Activated naive CD8-positive, alpha-beta T cell treated with anti-CD3 and anti-CD28 coated beads for 36 hours (primary cell): ENCODE results near the gene TEX26. TPM values are rescaled to one million over a fixed set of nuclear protein-coding genes. Genes with fewer than 3 reads are reported as not detected.

Experiments used
- DNase-seq: peaks from one replicate; pipeline ENCODE4 v3.0.0; 2021
- H3K27ac Mint-ChIP-seq: one replicate; pipeline ENCODE4 v1.8.0; 2022; ENCODE audit warnings: mild to moderate bottlenecking, moderate library complexity, mixed read lengths
- H3K27me3 Mint-ChIP-seq: one replicate; pipeline ENCODE4 v1.8.0; 2022; ENCODE audit warnings: mild to moderate bottlenecking, mixed read lengths
- H3K36me3 Mint-ChIP-seq: one replicate; pipeline ENCODE4 v1.8.0; 2021; ENCODE audit warnings: mild to moderate bottlenecking, mixed read lengths
- H3K4me1 Mint-ChIP-seq: one replicate; pipeline ENCODE4 v1.8.0; 2021; ENCODE audit warnings: mixed read lengths
- H3K4me3 Mint-ChIP-seq: one replicate; pipeline ENCODE4 v1.8.0; 2022; ENCODE audit warnings: mild to moderate bottlenecking, moderate library complexity, mixed read lengths
- H3K9me3 Mint-ChIP-seq: one replicate; pipeline ENCODE4 v1.8.0; 2022; ENCODE audit warnings: mixed read lengths
- total RNA-seq, 2 experiments: library from RNA; stranded (reverse); gene quantifications; one replicate each; pipeline ENCODE4 v1.2.3, GENCODE V29; 2021

The TEX26 gene
- total RNA-seq, result not detected

GRCh38 chr13:30932481-30933353 lies at the start of gene TEX26:
Gene TEX26 (plus strand): TSS chr13:30932656. CDS start chr13:30932716, 60 bp downstream.
- H3K27me3 Mint-ChIP-seq, result peaks cover 41% of the 10 kb centered on the region
- H3K4me1 Mint-ChIP-seq, result no peaks in the 10 kb centered on the region
- no peaks in the 10 kb centered on the region for H3K9me3 Mint-ChIP-seq

GRCh38 chr13:30882996-30883766 lies 49.3 kb upstream of the TEX26 start:
- DNase-seq, result no peak
- H3K27ac Mint-ChIP-seq, result no peak overlapping the region
- H3K27me3 Mint-ChIP-seq, result peaks cover 16% of the 10 kb centered on the region
- peaks cover 5% of the 10 kb centered on the region for H3K9me3 Mint-ChIP-seq
- no peaks in the 10 kb centered on the region for H3K36me3 Mint-ChIP-seq
- no peak overlapping the region for H3K4me3 Mint-ChIP-seq
- H3K4me1 Mint-ChIP-seq, result peaks cover 16% of the 10 kb centered on the region

More at GRCh38 chr13:30932481-30933353, at the start of gene TEX26:
- no peak within 1 kb of the TSS for H3K27ac Mint-ChIP-seq
- H3K36me3 Mint-ChIP-seq, result no peaks in the 10 kb centered on the region
- no peak within 1 kb of the TSS for H3K4me3 Mint-ChIP-seq
- no peak for DNase-seq

GRCh38 chr13:30884543-30884942 lies 47.9 kb upstream of the TEX26 start:
- Mint-ChIP-seq H3K4me1 (peaks cover 16% of the 10 kb centered on the region), H3K27ac (peak overlapping the region; percentile 62), H3K9me3 (peaks cover 6% of the 10 kb centered on the region), H3K4me3 (peak overlapping the region; percentile 4), H3K27me3 (peaks cover 20% of the 10 kb centered on the region), H3K36me3 (no peaks in the 10 kb centered on the region)
- DNase-seq, result peak; percentile 8

- Mint-ChIP-seq H3K27me3 (peaks cover 15% of the 10 kb centered on the region), H3K4me1 (peaks cover 13% of the 10 kb centered on the region), H3K36me3 (no peaks in the 10 kb centered on the region), H3K4me3 (no peak overlapping the region), H3K27ac (no peak overlapping the region), H3K9me3 (peaks cover 6% of the 10 kb centered on the region)
- DNase-seq, result no peak
These were observed 43.2 kb upstream of the TEX26 start for GRCh38 chr13:30889196-30889690.

- Mint-ChIP-seq H3K36me3 (no peaks in the 10 kb centered on the region), H3K4me1 (no peaks in the 10 kb centered on the region), H3K27me3 (peaks cover 31% of the 10 kb centered on the region), H3K4me3 (no peak overlapping the region), H3K27ac (no peak overlapping the region), H3K9me3 (peaks cover 3% of the 10 kb centered on the region)
- DNase-seq, result peak; percentile 26
These were observed 39.5 kb upstream of the TEX26 start for GRCh38 chr13:30892966-30893365.

GRCh38 chr13:30895773-30896172 lies 36.7 kb upstream of the TEX26 start:
- Mint-ChIP-seq H3K9me3 (no peaks in the 10 kb centered on the region), H3K36me3 (no peaks in the 10 kb centered on the region), H3K27ac (no peak overlapping the region), H3K4me3 (no peak overlapping the region), H3K4me1 (peaks cover 7% of the 10 kb centered on the region), H3K27me3 (peaks cover 45% of the 10 kb centered on the region)
- DNase-seq, result no peak

- Mint-ChIP-seq H3K4me3 (no peak overlapping the region), H3K4me1 (peaks cover 7% of the 10 kb centered on the region), H3K27me3 (peaks cover 48% of the 10 kb centered on the region), H3K9me3 (no peaks in the 10 kb centered on the region), H3K27ac (no peak overlapping the region), H3K36me3 (no peaks in the 10 kb centered on the region)
- DNase-seq, result no peak
These were observed 34.4 kb upstream of the TEX26 start for GRCh38 chr13:30898070-30898469.

- Mint-ChIP-seq H3K4me3 (no peak overlapping the region), H3K4me1 (peaks cover 7% of the 10 kb centered on the region), H3K9me3 (no peaks in the 10 kb centered on the region), H3K36me3 (no peaks in the 10 kb centered on the region), H3K27ac (peak overlapping the region; percentile 55), H3K27me3 (peaks cover 53% of the 10 kb centered on the region)
- no peak for DNase-seq
These were observed 33.7 kb upstream of the TEX26 start for GRCh38 chr13:30898678-30899241.

- Mint-ChIP-seq H3K4me1 (peaks cover 7% of the 10 kb centered on the region), H3K9me3 (no peaks in the 10 kb centered on the region), H3K27ac (no peak overlapping the region), H3K4me3 (no peak overlapping the region), H3K36me3 (no peaks in the 10 kb centered on the region), H3K27me3 (peaks cover 62% of the 10 kb centered on the region)
- no peak for DNase-seq
These were observed 32.0 kb upstream of the TEX26 start for GRCh38 chr13:30900436-30900835.

GRCh38 chr13:30900952-30901749 lies 31.3 kb upstream of the TEX26 start:
- Mint-ChIP-seq H3K27me3 (peaks cover 67% of the 10 kb centered on the region), H3K4me3 (no peak overlapping the region), H3K36me3 (no peaks in the 10 kb centered on the region), H3K9me3 (no peaks in the 10 kb centered on the region), H3K27ac (no peak overlapping the region), H3K4me1 (peaks cover 7% of the 10 kb centered on the region)
- DNase-seq, result no peak

GRCh38 chr13:30904043-30904442 lies 28.4 kb upstream of the TEX26 start:
- Mint-ChIP-seq H3K36me3 (no peaks in the 10 kb centered on the region), H3K4me3 (no peak overlapping the region), H3K27me3 (peaks cover 73% of the 10 kb centered on the region), H3K9me3 (no peaks in the 10 kb centered on the region), H3K4me1 (peaks cover 2% of the 10 kb centered on the region), H3K27ac (no peak overlapping the region)
- DNase-seq, result no peak

- no peaks in the 10 kb centered on the region for H3K4me1 Mint-ChIP-seq
- peaks cover 70% of the 10 kb centered on the region for H3K27me3 Mint-ChIP-seq
- H3K9me3 Mint-ChIP-seq, result no peaks in the 10 kb centered on the region
- H3K4me3 Mint-ChIP-seq, result no peak within 1 kb of the TSS
- no peak for DNase-seq
- H3K27ac Mint-ChIP-seq, result no peak within 1 kb of the TSS
- H3K36me3 Mint-ChIP-seq, result no peaks in the 10 kb centered on the region
These were observed 26.5 kb upstream of the TEX26 start, which contains the start of gene MEDAG for GRCh38 chr13:30905932-30906383. Gene MEDAG (plus strand): TSS chr13:30906271. CDS start chr13:30906516, 245 bp downstream.

GRCh38 chr13:30906411-30907051 lies 25.9 kb upstream of the TEX26 start:
- H3K4me1 Mint-ChIP-seq, result no peaks in the 10 kb centered on the region
- peak; percentile 20 for DNase-seq
- H3K27ac Mint-ChIP-seq, result no peak overlapping the region
- H3K4me3 Mint-ChIP-seq, result no peak overlapping the region
- no peaks in the 10 kb centered on the region for H3K36me3 Mint-ChIP-seq
- peaks cover 69% of the 10 kb centered on the region for H3K27me3 Mint-ChIP-seq
- H3K9me3 Mint-ChIP-seq, result no peaks in the 10 kb centered on the region
